ENCODE results near the gene NCAPD2. TPM values are rescaled to one million over a fixed set of nuclear protein-coding genes. Genes with fewer than 3 reads are reported as not detected.

Gene NCAPD2
- total RNA-seq, 1 donor from 2014 or later, result 113 TPM

DNA sequence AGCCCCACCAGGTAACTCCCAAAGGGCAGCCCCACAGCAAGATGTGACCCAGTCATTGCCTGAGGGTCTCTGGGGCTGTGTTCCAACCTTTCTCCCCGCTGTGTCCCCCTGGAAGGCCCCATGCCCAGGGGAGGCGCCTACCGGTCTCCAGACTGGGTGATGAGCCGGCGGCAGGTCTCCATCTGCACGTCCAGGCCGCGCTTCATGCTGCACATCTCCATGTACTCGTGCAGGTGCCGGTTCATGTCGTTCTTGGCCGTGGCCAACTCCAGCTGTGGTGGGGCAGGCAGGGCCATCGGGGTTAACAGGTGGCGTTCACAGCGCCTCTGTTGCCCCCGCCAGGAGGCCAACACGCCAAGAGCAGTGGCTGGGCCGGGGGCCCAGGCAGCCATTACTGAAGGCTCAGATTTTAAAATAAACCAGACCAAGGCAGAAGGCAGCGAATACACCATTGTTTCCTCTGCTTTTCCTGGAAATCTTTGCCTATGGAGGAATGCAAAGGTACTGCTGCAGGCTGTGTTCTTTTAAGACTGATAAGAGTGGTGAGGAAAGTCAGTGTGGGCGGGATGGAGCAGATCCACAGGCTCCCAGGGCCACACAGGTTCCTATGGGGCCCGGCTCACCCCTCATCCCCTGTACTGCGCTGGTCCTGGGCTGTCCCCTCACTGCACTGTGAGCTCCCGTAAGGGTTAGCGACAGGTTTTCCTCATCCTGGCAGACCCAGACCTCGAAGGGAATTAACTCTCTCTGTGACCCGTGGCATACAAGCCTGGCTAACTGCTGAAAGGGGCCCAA lies 47.7 kb downstream of the NCAPD2 start:
- H3K4me1 ChIP-seq, result peaks cover 4% of the 10 kb centered on the region
- no peak overlapping the region for H3K27ac ChIP-seq
- peaks cover 28% of the 10 kb centered on the region for H3K36me3 Mint-ChIP-seq
- H3K9me3 ChIP-seq (ENCODE audit: low read depth), result no peaks in the 10 kb centered on the region
- H3K4me1 Mint-ChIP-seq, result peaks cover 32% of the 10 kb centered on the region
- H3K4me3 Mint-ChIP-seq, result no peak overlapping the region
- no peak overlapping the region for H3K4me3 ChIP-seq
- no peaks in the 10 kb centered on the region for H3K27me3 ChIP-seq
- H3K36me3 ChIP-seq, result no peaks in the 10 kb centered on the region
- peaks cover 14% of the 10 kb centered on the region for H3K27me3 Mint-ChIP-seq (ENCODE audit: insufficient read depth, low read depth)
- H3K4me2 ChIP-seq, result no peak overlapping the region
- peaks cover 48% of the 10 kb centered on the region for H4K20me1 ChIP-seq (ENCODE audit: low read depth)
- peaks cover 11% of the 10 kb centered on the region for H3K79me2 ChIP-seq (ENCODE audit: low read depth)
- H3F3A ChIP-seq (ENCODE audit: low read depth), result peaks cover 52% of the 10 kb centered on the region
- H2AFZ ChIP-seq (replicated peaks), result no peak overlapping the region
- TF ChIP-seq, protein P1, sequence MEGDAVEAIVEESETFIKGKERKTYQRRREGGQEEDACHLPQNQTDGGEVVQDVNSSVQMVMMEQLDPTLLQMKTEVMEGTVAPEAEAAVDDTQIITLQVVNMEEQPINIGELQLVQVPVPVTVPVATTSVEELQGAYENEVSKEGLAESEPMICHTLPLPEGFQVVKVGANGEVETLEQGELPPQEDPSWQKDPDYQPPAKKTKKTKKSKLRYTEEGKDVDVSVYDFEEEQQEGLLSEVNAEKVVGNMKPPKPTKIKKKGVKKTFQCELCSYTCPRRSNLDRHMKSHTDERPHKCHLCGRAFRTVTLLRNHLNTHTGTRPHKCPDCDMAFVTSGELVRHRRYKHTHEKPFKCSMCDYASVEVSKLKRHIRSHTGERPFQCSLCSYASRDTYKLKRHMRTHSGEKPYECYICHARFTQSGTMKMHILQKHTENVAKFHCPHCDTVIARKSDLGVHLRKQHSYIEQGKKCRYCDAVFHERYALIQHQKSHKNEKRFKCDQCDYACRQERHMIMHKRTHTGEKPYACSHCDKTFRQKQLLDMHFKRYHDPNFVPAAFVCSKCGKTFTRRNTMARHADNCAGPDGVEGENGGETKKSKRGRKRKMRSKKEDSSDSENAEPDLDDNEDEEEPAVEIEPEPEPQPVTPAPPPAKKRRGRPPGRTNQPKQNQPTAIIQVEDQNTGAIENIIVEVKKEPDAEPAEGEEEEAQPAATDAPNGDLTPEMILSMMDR (IDR thresholded peaks at IDR 0.05), result no peak
- TF ChIP-seq EZH2 (IDR thresholded peaks at IDR 0.05) (no peak), EZH2phosphoT487 (IDR thresholded peaks at IDR 0.05) (no peak)
- peak overlapping the region; percentile 46 for H3K27ac Mint-ChIP-seq
- DNase-seq (ENCODE audit: low spot score), result no peak
- no peak overlapping the region for H3K9ac ChIP-seq
- no peaks in the 10 kb centered on the region for H3K9me3 Mint-ChIP-seq

DNA sequence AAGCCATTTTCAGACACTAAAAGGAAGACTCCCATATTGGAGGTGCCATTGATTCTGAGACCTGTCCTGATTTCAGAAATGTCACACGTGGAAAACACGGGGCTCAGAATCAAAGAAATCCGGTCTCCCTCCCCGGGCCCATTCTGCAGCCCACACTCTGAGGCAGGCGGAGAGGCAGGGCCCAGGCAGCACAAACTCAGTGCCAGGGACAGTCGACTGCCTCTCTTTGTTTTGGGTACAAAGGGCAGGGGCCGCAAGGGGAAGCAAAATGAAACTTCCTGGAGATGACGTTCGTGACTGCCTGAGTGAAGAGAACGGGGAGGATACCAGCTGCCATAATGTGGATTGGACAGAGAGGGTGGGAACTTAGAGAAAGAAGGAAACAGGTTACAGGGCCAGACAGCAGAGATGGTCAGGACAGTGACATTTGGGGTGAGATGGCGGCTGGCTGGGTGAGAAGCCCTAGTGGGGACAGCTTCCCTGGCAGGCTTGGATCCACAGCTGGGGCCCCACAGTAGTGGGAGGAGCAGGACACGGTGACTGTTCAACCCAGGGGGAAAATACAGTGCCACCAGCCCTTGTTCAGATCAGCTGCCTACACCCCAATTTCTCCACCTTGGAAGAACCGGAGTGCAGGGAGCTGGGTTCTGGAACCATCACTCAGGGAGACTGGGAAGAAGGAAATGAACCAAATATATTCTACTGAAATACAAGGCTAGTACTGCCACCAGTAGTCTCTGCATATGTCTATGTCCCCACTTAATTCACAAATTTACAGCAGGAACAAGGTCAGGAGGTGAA lies 48.5 kb downstream of the NCAPD2 start:
- H3K9me3 ChIP-seq (ENCODE audit: low read depth), result no peaks in the 10 kb centered on the region
- no peaks in the 10 kb centered on the region for H3K36me3 ChIP-seq
- H3K4me2 ChIP-seq, result no peak overlapping the region
- no peak overlapping the region for H3K4me3 ChIP-seq
- H3K4me1 Mint-ChIP-seq, result peaks cover 26% of the 10 kb centered on the region
- TF ChIP-seq, protein P1 (IDR thresholded peaks at IDR 0.05), result no peak
- TF ChIP-seq EZH2phosphoT487 (IDR thresholded peaks at IDR 0.05), result no peak
- TF ChIP-seq EZH2 (IDR thresholded peaks at IDR 0.05), result no peak
- H3K36me3 Mint-ChIP-seq, result peaks cover 27% of the 10 kb centered on the region
- H3K27ac Mint-ChIP-seq, result no peak overlapping the region
- H3K79me2 ChIP-seq (ENCODE audit: low read depth), result peaks cover 3% of the 10 kb centered on the region
- H3K27me3 Mint-ChIP-seq (ENCODE audit: insufficient read depth, low read depth), result peaks cover 13% of the 10 kb centered on the region
- peaks cover 40% of the 10 kb centered on the region for H4K20me1 ChIP-seq (ENCODE audit: low read depth)
- H3K9me3 Mint-ChIP-seq, result no peaks in the 10 kb centered on the region
- H3F3A ChIP-seq (ENCODE audit: low read depth), result peaks cover 44% of the 10 kb centered on the region
- no peak for DNase-seq (ENCODE audit: low spot score)
- H3K27me3 ChIP-seq, result no peaks in the 10 kb centered on the region
- no peak overlapping the region for H3K4me3 Mint-ChIP-seq
- H3K27ac ChIP-seq, result no peak overlapping the region
- peaks cover 4% of the 10 kb centered on the region for H3K4me1 ChIP-seq
- no peak overlapping the region for H2AFZ ChIP-seq (replicated peaks)
- H3K9ac ChIP-seq, result no peak overlapping the region

DNA sequence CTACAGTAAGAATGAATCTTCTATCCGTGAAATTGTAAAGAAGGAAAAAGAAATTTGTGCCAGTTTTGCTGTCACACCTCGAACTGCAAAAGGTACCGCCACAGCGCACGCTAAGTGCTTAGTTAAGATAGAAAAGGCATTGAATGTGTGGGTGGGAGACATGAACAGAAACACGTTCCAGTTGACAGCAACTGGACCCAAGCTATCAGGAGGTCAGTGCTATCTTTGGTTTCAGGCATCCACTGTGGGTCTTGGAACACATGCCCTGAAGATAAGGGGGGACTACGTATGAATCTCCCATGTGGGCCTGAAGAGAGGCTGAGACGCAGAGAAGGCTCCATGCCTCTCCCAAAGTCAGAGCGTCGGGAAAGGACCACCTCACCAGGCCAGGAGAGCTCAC lies 52.1 kb downstream of the NCAPD2 start:
- Histone ChIP-seq H3K36me3 (no peaks in the 10 kb centered on the region), H3K27ac (no peak overlapping the region), H2AFZ (replicated peaks) (no peak overlapping the region), H3K79me2 (ENCODE audit: low read depth) (no peaks in the 10 kb centered on the region), H3K4me3 (no peak overlapping the region), H3K9me3 (ENCODE audit: low read depth) (no peaks in the 10 kb centered on the region), H3F3A (ENCODE audit: low read depth) (peaks cover 9% of the 10 kb centered on the region), H3K4me1 (no peaks in the 10 kb centered on the region), H4K20me1 (ENCODE audit: low read depth) (peaks cover 17% of the 10 kb centered on the region), H3K9ac (no peak overlapping the region), H3K27me3 (no peaks in the 10 kb centered on the region), H3K4me2 (no peak overlapping the region)
- Mint-ChIP-seq H3K4me3 (no peak overlapping the region), H3K36me3 (peaks cover 27% of the 10 kb centered on the region), H3K27me3 (ENCODE audit: insufficient read depth, low read depth) (peaks cover 10% of the 10 kb centered on the region), H3K27ac (no peak overlapping the region), H3K4me1 (peaks cover 14% of the 10 kb centered on the region), H3K9me3 (no peaks in the 10 kb centered on the region)
- TF ChIP-seq EZH2phosphoT487 (IDR thresholded peaks at IDR 0.05) (no peak), EZH2 (IDR thresholded peaks at IDR 0.05) (no peak)
- TF ChIP-seq, protein P1 (IDR thresholded peaks at IDR 0.05), result no peak
- no peak for DNase-seq (ENCODE audit: low spot score)

Data from neural progenitor cell (in vitro differentiated cells).